ENCODE measurements around the gene PLPP3. TPM values are rescaled to one million over a fixed set of nuclear protein-coding genes. Genes with fewer than 3 reads are reported as not detected.

The PLPP3 gene
- total RNA-seq, 1 experiment from 2014 or later: 3.4 TPM

GRCh38 chr1:56501426-56501825, 77.9 kb downstream of the PLPP3 start:
- ChIA-PET CTCF (no interaction called here), RAD21 (ENCODE audit: low non-redundant PET in 1 of 2, low total read pairs in 2 of 2, uncharacterized antibody in 2 of 2, unreplicated experiment in 2 of 2) (no interaction called here), POLR2A (no interaction called here)
- Histone ChIP-seq H3K9me3 (ENCODE audit: control insufficient read depth in 1 of 2, insufficient read depth in 1 of 2, low read depth in 1 of 2, low read length in 2 of 2) (no peaks in the 10 kb centered on the region), H3K27me3 (ENCODE audit: insufficient read depth, low read length) (no peaks in the 10 kb centered on the region), H3K9me2 (ENCODE audit: insufficient read depth) (no peaks in the 10 kb centered on the region), H4K20me1 (ENCODE audit: insufficient read depth) (no peaks in the 10 kb centered on the region), H3K4me1 (ENCODE audit: control insufficient read depth in 1 of 2, insufficient read depth in 2 of 2, low read length in 2 of 2) (peaks cover 0 to 6% of the 10 kb centered on the region in 2 experiments; a peak in 1 of 4 replicates), H3K79me2 (ENCODE audit: insufficient read depth, low read length) (no peaks in the 10 kb centered on the region), H2AFZ (ENCODE audit: low read depth, low read length, poor library complexity, severe bottlenecking) (no peak overlapping the region), H3K27ac (ENCODE audit: low read depth, low read length) (no peak overlapping the region), H3K9ac (ENCODE audit: low read length) (no peak overlapping the region), H3K4me3 (replicated peaks in 1 of 2; ENCODE audit: low read depth in 1 of 2, low read length in 2 of 2) (no peak overlapping the region), H3K36me3 (ENCODE audit: control insufficient read depth in 1 of 2, insufficient read depth in 2 of 2, low read length in 2 of 2) (no peaks in the 10 kb centered on the region), H3K4me2 (ENCODE audit: low read length) (no peak overlapping the region)
- DNase-seq (ENCODE audit: low read depth, low spot score): no peak
- TF ChIP-seq TCF7L2 (IDR thresholded peaks at IDR 0.05; ENCODE audit: borderline replicate concordance, extremely low read depth, insufficient read depth, insufficient read length): no peak
- TF ChIP-seq, protein P1, sequence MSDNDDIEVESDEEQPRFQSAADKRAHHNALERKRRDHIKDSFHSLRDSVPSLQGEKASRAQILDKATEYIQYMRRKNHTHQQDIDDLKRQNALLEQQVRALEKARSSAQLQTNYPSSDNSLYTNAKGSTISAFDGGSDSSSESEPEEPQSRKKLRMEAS (IDR thresholded peaks at IDR 0.05): no peak
- TF ChIP-seq, protein P2, sequence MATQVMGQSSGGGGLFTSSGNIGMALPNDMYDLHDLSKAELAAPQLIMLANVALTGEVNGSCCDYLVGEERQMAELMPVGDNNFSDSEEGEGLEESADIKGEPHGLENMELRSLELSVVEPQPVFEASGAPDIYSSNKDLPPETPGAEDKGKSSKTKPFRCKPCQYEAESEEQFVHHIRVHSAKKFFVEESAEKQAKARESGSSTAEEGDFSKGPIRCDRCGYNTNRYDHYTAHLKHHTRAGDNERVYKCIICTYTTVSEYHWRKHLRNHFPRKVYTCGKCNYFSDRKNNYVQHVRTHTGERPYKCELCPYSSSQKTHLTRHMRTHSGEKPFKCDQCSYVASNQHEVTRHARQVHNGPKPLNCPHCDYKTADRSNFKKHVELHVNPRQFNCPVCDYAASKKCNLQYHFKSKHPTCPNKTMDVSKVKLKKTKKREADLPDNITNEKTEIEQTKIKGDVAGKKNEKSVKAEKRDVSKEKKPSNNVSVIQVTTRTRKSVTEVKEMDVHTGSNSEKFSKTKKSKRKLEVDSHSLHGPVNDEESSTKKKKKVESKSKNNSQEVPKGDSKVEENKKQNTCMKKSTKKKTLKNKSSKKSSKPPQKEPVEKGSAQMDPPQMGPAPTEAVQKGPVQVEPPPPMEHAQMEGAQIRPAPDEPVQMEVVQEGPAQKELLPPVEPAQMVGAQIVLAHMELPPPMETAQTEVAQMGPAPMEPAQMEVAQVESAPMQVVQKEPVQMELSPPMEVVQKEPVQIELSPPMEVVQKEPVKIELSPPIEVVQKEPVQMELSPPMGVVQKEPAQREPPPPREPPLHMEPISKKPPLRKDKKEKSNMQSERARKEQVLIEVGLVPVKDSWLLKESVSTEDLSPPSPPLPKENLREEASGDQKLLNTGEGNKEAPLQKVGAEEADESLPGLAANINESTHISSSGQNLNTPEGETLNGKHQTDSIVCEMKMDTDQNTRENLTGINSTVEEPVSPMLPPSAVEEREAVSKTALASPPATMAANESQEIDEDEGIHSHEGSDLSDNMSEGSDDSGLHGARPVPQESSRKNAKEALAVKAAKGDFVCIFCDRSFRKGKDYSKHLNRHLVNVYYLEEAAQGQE (IDR thresholded peaks at IDR 0.05; ENCODE audit: low read depth): no peak
- no TSS peak for BruUV-seq (replicated peaks)
- ATAC-seq: no peak
- intact Hi-C loops (cut with micrococcal nuclease): no loop called here
